Mesangial cell (primary cell): ENCODE data around the gene SNAP47. TPM values are rescaled to one million over a fixed set of nuclear protein-coding genes. Genes with fewer than 3 reads are reported as not detected.

Source experiments
- total RNA-seq: library from RNA; depleted of rRNA; stranded (reverse); fragments of >200 nt; gene quantifications from 2 replicates; pipeline ENCODE4 v1.2.3, GENCODE V29; 2015

The SNAP47 gene
- total RNA-seq = 34.4 and 39.7 TPM in 2 replicates

GRCh38 chr1:227734856-227735538, at the start of gene SNAP47, which contains the start of gene JMJD4:
TSS of gene SNAP47 (plus strand) at chr1:227735435. CDS start at chr1:227747737, 12,302 bp downstream.
TSS of gene JMJD4 (minus strand) at chr1:227735302. CDS start at chr1:227735273, 29 bp downstream.

DNA sequence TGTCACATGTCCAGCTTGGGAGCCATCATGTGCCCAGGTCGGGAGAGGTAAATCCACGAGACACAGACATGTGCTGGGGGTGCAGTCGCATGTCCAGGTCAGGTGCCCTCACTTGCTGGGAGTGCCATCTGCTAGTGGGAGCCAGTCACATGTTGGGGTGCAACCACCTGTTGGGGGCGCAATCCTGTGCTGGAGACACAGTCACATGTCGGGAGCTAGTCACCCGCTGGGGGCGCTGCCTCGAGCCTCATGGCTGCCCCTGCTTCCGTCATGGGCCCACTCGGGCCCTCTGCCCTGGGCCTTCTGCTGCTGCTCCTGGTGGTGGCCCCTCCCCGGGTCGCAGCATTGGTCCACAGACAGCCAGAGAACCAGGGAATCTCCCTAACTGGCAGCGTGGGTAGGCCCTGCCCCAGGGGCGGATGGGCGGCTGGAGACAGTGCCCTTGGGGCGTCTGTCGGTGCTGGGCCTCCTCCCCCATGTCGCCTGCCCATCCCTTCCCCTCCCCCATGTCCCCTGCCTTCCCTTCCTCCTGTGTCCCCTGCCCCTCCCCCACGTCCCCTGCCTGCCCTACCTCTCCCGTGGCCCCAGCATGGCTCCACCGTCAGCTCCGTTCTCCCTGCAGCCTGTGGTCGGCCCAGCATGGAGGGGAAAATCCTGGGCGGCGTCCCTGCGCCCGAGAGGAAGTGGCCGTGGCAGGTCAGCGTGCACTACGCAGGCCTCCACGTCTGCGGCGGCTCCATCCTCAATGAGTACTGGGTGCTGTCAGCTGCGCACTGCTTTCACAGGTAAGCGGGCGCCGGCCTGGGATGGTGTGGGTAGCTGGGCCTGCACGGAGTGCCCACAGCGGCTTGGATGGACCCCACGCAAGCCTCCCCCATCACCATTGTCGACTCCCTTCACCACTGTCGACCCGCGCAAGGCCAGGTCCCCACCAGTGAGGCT, 80.5 kb downstream of the SNAP47 start, which contains the start of gene PRSS38:
Gene PRSS38 (plus strand): TSS at position 208 of the 942 bp plus-strand sequence. CDS start 42 bp downstream, at position 250.

Other genes with a start within 250 kb of the SNAP47 start
- 4.1 and 9.3 TPM in 2 replicates for gene ZNF678, start 171.9 kb upstream of the SNAP47 start, total RNA-seq
- 22.0 and 22.1 TPM in 2 replicates for gene JMJD4, start 133 bp upstream of the SNAP47 start, total RNA-seq
- gene PRSS38, start 80.2 kb downstream of the SNAP47 start, total RNA-seq = not detected in 2 replicates
- gene WNT9A, start 212.5 kb downstream of the SNAP47 start, total RNA-seq = 0.65 and 4.3 TPM in 2 replicates